Pancreas (tissue), 10 donors: ENCODE measurements around the gene SUPT4H1. TPM values are rescaled to one million over a fixed set of nuclear protein-coding genes. Genes with fewer than 3 reads are reported as not detected.

Source experiments
- ATAC-seq, 4 donors: fragments of 200-7000 bp; cut with Tn5 transposase; one replicate each; pipeline versions ENCODE4 v1.8.0 to v1.9.1; 2020; ENCODE audit warnings: mild to moderate bottlenecking in 4 of 4, moderate library complexity in 4 of 4
- DNase-seq, 6 donors: peaks; one replicate each; pipeline ENCODE4 v3.0.0-alpha.2; 2020
- FAIRE-seq: peaks from 2 replicates; lab custom pipeline; 2012; peaks lifted over from hg19 to GRCh38; lab: Jason Lieb, UNC
- H3K27ac ChIP-seq, 4 donors: fragments of 200-600 bp; sonication (generic); 1 replicate in 3 of 4; 2 replicates in 1 of 4; pipeline versions ENCODE4 v1.5.0 to v1.8.0; 2020
- H3K27me3 ChIP-seq, 4 donors: fragments of 200-600 bp; one replicate each; pipeline ENCODE4 v1.8.0; 2021
- H3K36me3 ChIP-seq, 3 donors: fragments of 200-600 bp; sonication (generic) in 1 of 3; one replicate each; pipeline versions ENCODE4 v1.5.0 to v1.8.0; 2020 to 2021
- H3K4me1 ChIP-seq, 3 donors: fragments of 200-600 bp; one replicate each; pipeline ENCODE4 v1.8.0; 2021
- H3K4me3 ChIP-seq, 4 donors: fragments of 200-600 bp; sonication (generic) in 2 of 4; one replicate each; pipeline versions ENCODE4 v1.5.0 to v1.8.0; 2020 to 2021
- H3K9me3 ChIP-seq, 4 donors: fragments of 200-600 bp; one replicate each; pipeline ENCODE4 v1.8.0; 2021
- CTCF ChIP-seq, 4 donors: fragments of 200-600 bp; sonication (generic) in 3 of 4; IDR thresholded peaks; one replicate each; pipeline versions ENCODE4 v1.5.0 to v1.8.0; 2021; ENCODE audit warnings: antibody characterized with exemption in 4 of 4
- WGBS, 2 donors: extraction: QIAGEN DNeasy Blood & Tissue Kit; methylation state at CpG; one replicate each; pipeline ENCODE4 v1.1.7; 2013; 5-methylcytosine and 5-hydroxymethylcytosine counted together
- intact Hi-C, 3 donors: fragments of 100-400 bp; cut with DNase I; formaldehyde crosslinking; loops; one replicate each; pipeline versions ENCODE4 v1.11.1 to v1.14.2; 2022
- polyA plus RNA-seq, 2 donors: library from polyadenylated mRNA; stranded (reverse); fragments of 200-250 nt; gene quantifications; one replicate each; pipeline ENCODE4 v1.2.3, GENCODE V29; 2013
- total RNA-seq, 6 donors: library from RNA; stranded (reverse); fragmentation: NEBNext Ultra II Directional in 4 of 6; extraction: Animal tissue kit (Norgen Biotek cat#: 25700) in 4 of 6; gene quantifications; one replicate each; pipeline versions ENCODE4 v1.2.1 to v1.2.4, GENCODE V29; 2021 to 2023
- donor health status: healthy with polysubstance abuse.
- donor health status: DM: no; HTN: no; CAD: no; lungs with moderate emphysema.
- donor health status: DM: no; HTN: no; CAD: no.
- donor health status: control.
- donor health status: control.
- donor health status: Bipolar disorder and iron deficiency.
- donor health status: DM: yes; HTN: yes; CAD: no.
- donor health status: DM: no; HTN: no; CAD: no.
- donor health status: DM: no; HTN: no; CAD: no.
- donor health status: DM: yes; HTN: yes; CAD: no.

SUPT4H1 gene
- total RNA-seq (10 to 100 TPM; 14.1 to 43.7 (median 26.5) TPM), polyA plus RNA-seq (10 to 100 TPM; 23.3 to 42.3 TPM)

GRCh38 chr17:58351831-58352595 lies at the start of gene SUPT4H1:
SUPT4H1 (minus strand) TSS chr17:58352201; CDS start chr17:58352135, 66 bp downstream.
- peak; percentile 89 to 97 (median 95) for DNase-seq
- intact Hi-C loops, result loop anchor here in 2 of 3 donors (10.0 kb wide), 1 partner anchor 63 kb away; the partner anchor contains the start of gene RNF43 (in 2 of the 2)
- 0% methylated on average over 49 to 60 of the region's 60 CpGs for WGBS, 2 donors
- H3K27ac ChIP-seq, result peak within 1 kb of the TSS; percentile 72 to 91 (median 82)
- peak; percentile 96 to 99 (median 98) for ATAC-seq
- TF ChIP-seq CTCF (IDR thresholded peaks at IDR 0.05), result no peak
- peaks cover 0 to 27% (median 12%) of the 10 kb centered on the region in 3 donors for H3K36me3 ChIP-seq
- H3K27me3 ChIP-seq, result no peaks in the 10 kb centered on the region
- FAIRE-seq, result no peak
- H3K4me1 ChIP-seq, result peaks cover 6 to 10% (median 6%) of the 10 kb centered on the region in 3 donors
- peak within 1 kb of the TSS; percentile 45 to 96 (median 74) for H3K4me3 ChIP-seq
- no peaks in the 10 kb centered on the region for H3K9me3 ChIP-seq

- no peak overlapping the region for H3K4me3 ChIP-seq
- H3K27ac ChIP-seq, result no peak overlapping the region
- intact Hi-C loops, result no loop called here
- ATAC-seq (peak in 1 of 4 donors; percentile 19), DNase-seq (no peak), FAIRE-seq (no peak)
- no peaks in the 10 kb centered on the region for H3K9me3 ChIP-seq
- H3K36me3 ChIP-seq, result no peaks in the 10 kb centered on the region
- H3K4me1 ChIP-seq, result peaks cover 15 to 19% (median 19%) of the 10 kb centered on the region in 3 donors
- no peaks in the 10 kb centered on the region for H3K27me3 ChIP-seq
- TF ChIP-seq CTCF (IDR thresholded peaks at IDR 0.05), result no peak
- 20 to 29% methylated on average over 2 of the region's 2 CpGs for WGBS, 2 donors
Observed at GRCh38 chr17:58401287-58401686, 49.3 kb upstream of the SUPT4H1 start.

GRCh38 chr17:58400826-58401225 lies 48.8 kb upstream of the SUPT4H1 start:
- DNase-seq (no peak), ATAC-seq (no peak), FAIRE-seq (no peak)
- H3K36me3 ChIP-seq, result no peaks in the 10 kb centered on the region
- H3K4me1 ChIP-seq, result peaks cover 15 to 19% (median 19%) of the 10 kb centered on the region in 3 donors
- no peak overlapping the region for H3K27ac ChIP-seq
- no peak overlapping the region for H3K4me3 ChIP-seq
- TF ChIP-seq CTCF (IDR thresholded peaks at IDR 0.05), result no peak
- H3K9me3 ChIP-seq, result no peaks in the 10 kb centered on the region
- intact Hi-C loops, result no loop called here
- no peaks in the 10 kb centered on the region for H3K27me3 ChIP-seq

- Histone ChIP-seq H3K4me1 (peaks cover 15 to 19% (median 19%) of the 10 kb centered on the region in 3 donors), H3K27ac (no peak overlapping the region), H3K4me3 (no peak overlapping the region), H3K36me3 (no peaks in the 10 kb centered on the region), H3K27me3 (no peaks in the 10 kb centered on the region), H3K9me3 (no peaks in the 10 kb centered on the region)
- FAIRE-seq (no peak), DNase-seq (no peak), ATAC-seq (no peak)
- no peak for TF ChIP-seq CTCF (IDR thresholded peaks at IDR 0.05)
- 80 to 87% methylated on average over 3 of the region's 3 CpGs for WGBS, 2 donors
- intact Hi-C loops, result no loop called here
Observed at GRCh38 chr17:58399974-58400373, 48.0 kb upstream of the SUPT4H1 start.
